ENCODE data around the gene NEU2. TPM values are rescaled to one million over a fixed set of nuclear protein-coding genes. Genes with fewer than 3 reads are reported as not detected.

Gene NEU2
- total RNA-seq, 2 donors from 2014 or later: not detected

DNA sequence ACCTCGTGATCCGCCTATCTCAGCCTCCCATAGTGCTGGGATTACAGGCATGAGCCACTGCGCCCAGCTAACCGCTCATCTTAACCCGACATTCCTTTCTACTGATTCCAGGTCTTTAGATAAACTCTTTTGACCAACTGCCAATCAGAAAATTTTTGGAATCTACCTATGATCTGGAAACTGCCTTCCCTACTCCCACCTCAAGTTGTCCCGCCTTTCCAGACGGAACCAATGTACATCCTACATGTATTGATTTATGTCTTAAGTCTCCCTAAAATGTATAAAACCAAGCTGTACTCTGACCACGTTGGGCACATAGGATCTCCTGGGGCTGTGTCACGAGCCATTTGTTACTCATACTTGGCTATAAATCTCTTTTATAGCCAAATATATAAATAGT lies 3.2 kb upstream of the NEU2 start:
- no peak overlapping the region for H3K4me3 Mint-ChIP-seq
- WGBS, 2 experiments (ENCODE audit: insufficient coverage in 1 of 2, insufficient read length in 1 of 2): 92 to 98% methylated on average over 7 to 9 of the region's 9 CpGs

DNA sequence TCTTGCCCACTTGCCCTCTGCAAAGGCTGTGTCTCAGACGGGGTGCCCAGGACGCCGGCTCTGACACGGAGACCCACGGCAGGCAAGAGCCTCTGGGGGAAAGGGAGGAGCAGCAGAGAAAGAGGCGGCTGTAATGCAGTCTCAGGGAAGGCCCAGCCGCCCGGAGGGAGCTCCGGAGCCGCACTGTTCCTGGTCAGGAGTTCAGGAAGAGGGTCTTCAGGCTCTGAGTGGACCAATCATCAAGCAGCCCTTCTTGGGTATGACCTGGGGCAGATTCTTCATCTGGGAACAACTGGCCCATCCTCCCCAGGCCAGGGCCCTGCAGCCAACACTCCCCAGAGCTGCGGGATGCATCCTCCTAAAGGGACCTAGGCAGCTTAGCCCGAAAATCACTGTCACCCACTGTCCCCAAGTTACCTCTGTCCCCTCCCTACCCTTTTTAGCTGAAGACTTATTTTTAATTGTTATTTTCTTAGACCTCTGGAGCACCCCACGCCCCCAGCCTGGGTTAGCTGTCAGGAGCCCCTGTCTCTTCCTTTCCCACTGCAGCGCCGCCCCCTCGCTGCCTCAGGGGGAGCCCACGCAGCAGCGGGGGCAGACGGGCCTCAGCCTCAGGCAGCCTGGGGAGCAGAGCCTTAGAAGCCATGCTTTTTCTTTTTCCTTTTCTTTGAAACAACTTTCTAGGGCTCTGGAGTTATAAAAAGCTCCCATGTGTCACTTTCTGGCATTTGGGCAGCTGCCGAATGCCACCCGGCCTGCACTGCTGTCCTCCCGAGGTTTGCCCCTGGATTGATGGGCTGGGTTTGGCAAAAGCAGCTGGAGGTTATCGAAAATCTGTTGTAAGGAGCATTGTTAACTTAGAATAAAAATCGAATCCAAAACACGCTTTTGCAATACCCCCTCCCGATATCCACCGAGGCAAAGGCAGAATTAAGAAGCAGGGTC lies 644 bp upstream of the NEU2 start:
- TF ChIP-seq, protein P1, sequence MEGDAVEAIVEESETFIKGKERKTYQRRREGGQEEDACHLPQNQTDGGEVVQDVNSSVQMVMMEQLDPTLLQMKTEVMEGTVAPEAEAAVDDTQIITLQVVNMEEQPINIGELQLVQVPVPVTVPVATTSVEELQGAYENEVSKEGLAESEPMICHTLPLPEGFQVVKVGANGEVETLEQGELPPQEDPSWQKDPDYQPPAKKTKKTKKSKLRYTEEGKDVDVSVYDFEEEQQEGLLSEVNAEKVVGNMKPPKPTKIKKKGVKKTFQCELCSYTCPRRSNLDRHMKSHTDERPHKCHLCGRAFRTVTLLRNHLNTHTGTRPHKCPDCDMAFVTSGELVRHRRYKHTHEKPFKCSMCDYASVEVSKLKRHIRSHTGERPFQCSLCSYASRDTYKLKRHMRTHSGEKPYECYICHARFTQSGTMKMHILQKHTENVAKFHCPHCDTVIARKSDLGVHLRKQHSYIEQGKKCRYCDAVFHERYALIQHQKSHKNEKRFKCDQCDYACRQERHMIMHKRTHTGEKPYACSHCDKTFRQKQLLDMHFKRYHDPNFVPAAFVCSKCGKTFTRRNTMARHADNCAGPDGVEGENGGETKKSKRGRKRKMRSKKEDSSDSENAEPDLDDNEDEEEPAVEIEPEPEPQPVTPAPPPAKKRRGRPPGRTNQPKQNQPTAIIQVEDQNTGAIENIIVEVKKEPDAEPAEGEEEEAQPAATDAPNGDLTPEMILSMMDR (conservative IDR thresholded peaks at IDR 0.05): peak; percentile 22
- 85 to 91% methylated on average over 11 to 27 of the region's 27 CpGs for WGBS, 2 experiments (ENCODE audit: insufficient coverage in 1 of 2, insufficient read length in 1 of 2)

More for the DNA sequence above, 3.2 kb upstream of the NEU2 start:
- no peak overlapping the region for H3K9ac ChIP-seq (ENCODE audit: extremely low read depth, low read length, poor library complexity, severe bottlenecking)
- no peaks in the 10 kb centered on the region for H3K27me3 ChIP-seq (ENCODE audit: control insufficient read depth, insufficient read depth, low read length, poor library complexity, severe bottlenecking)
- no peak overlapping the region for H3K27ac ChIP-seq (ENCODE audit: low read depth, low read length)
- no peak overlapping the region for H3K27ac Mint-ChIP-seq
- no peak overlapping the region for H3K4me3 ChIP-seq (ENCODE audit: low read length)
- H3K9me3 Mint-ChIP-seq: no peaks in the 10 kb centered on the region
- H3K4me1 Mint-ChIP-seq: peaks cover 3% of the 10 kb centered on the region
- H3K27me3 Mint-ChIP-seq (ENCODE audit: insufficient read depth): no peaks in the 10 kb centered on the region
- no peaks in the 10 kb centered on the region for H3K4me1 ChIP-seq (ENCODE audit: control insufficient read depth, insufficient read depth, low read length)
- no peak for DNase-seq
- H3K36me3 ChIP-seq (ENCODE audit: control insufficient read depth, insufficient read depth, low read length): no peaks in the 10 kb centered on the region
- TF ChIP-seq, protein P1 (conservative IDR thresholded peaks at IDR 0.05): no peak
- no peaks in the 10 kb centered on the region for H3K36me3 Mint-ChIP-seq (ENCODE audit: low read depth)
- no peaks in the 10 kb centered on the region for H3K9me3 ChIP-seq (ENCODE audit: control insufficient read depth, low read length)

DNA sequence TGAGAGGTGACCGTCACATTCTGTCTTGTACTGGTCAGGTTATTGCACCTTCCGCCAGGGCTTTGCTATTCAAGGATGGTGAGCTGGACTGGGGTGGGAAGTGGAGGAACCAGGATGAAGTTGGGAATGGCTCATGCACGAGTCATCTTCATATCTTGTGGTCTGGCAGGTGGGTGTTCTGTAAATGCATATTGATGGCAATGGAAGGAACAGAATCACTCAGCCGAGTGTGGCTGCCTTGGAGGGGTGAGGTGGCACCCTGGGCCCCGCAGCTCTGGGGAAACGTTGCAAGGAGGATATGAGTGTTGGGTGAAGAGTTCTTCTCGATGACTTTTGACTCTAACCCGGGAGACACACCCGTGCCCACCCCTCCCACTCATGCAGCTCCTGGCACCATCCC lies 1.2 kb downstream of the NEU2 start:
- Mint-ChIP-seq H3K27ac (no peak overlapping the region), H3K4me1 (no peaks in the 10 kb centered on the region)
- WGBS, 2 experiments (ENCODE audit: insufficient coverage in 1 of 2, insufficient read length in 1 of 2): 60 to 90% methylated on average over 1 to 9 of the region's 9 CpGs

More for the DNA sequence above, 644 bp upstream of the NEU2 start:
- Histone ChIP-seq H3K4me1 (ENCODE audit: control insufficient read depth, insufficient read depth, low read length) (no peaks in the 10 kb centered on the region), H3K4me3 (ENCODE audit: low read length) (no peak overlapping the region), H3K36me3 (ENCODE audit: control insufficient read depth, insufficient read depth, low read length) (no peaks in the 10 kb centered on the region), H3K9me3 (ENCODE audit: control insufficient read depth, low read length) (no peaks in the 10 kb centered on the region), H3K27ac (ENCODE audit: low read depth, low read length) (no peak overlapping the region), H3K9ac (ENCODE audit: extremely low read depth, low read length, poor library complexity, severe bottlenecking) (no peak overlapping the region), H3K27me3 (ENCODE audit: control insufficient read depth, insufficient read depth, low read length, poor library complexity, severe bottlenecking) (no peaks in the 10 kb centered on the region)
- no peak overlapping the region for H3K27ac Mint-ChIP-seq
- H3K4me1 Mint-ChIP-seq: no peaks in the 10 kb centered on the region
- no peaks in the 10 kb centered on the region for H3K9me3 Mint-ChIP-seq
- H3K27me3 Mint-ChIP-seq (ENCODE audit: insufficient read depth): peaks cover 2% of the 10 kb centered on the region
- H3K4me3 Mint-ChIP-seq: no peak overlapping the region
- no peak for DNase-seq
- H3K36me3 Mint-ChIP-seq (ENCODE audit: low read depth): no peaks in the 10 kb centered on the region

More for the DNA sequence above, 1.2 kb downstream of the NEU2 start:
- no peak overlapping the region for H3K4me3 Mint-ChIP-seq
- H3K27me3 Mint-ChIP-seq (ENCODE audit: insufficient read depth): peaks cover 2% of the 10 kb centered on the region
- Histone ChIP-seq H3K4me3 (ENCODE audit: low read length) (no peak overlapping the region), H3K36me3 (ENCODE audit: control insufficient read depth, insufficient read depth, low read length) (no peaks in the 10 kb centered on the region), H3K4me1 (ENCODE audit: control insufficient read depth, insufficient read depth, low read length) (no peaks in the 10 kb centered on the region), H3K27me3 (ENCODE audit: control insufficient read depth, insufficient read depth, low read length, poor library complexity, severe bottlenecking) (no peaks in the 10 kb centered on the region), H3K9ac (ENCODE audit: extremely low read depth, low read length, poor library complexity, severe bottlenecking) (no peak overlapping the region), H3K9me3 (ENCODE audit: control insufficient read depth, low read length) (no peaks in the 10 kb centered on the region), H3K27ac (ENCODE audit: low read depth, low read length) (no peak overlapping the region)
- H3K36me3 Mint-ChIP-seq (ENCODE audit: low read depth): no peaks in the 10 kb centered on the region
- no peaks in the 10 kb centered on the region for H3K9me3 Mint-ChIP-seq
- DNase-seq: no peak
- TF ChIP-seq, protein P1 (conservative IDR thresholded peaks at IDR 0.05): no peak
